NCI-H748 (cell line): Measurements from ENCODE around the gene MRPS11.
"Not testable (repeated sequence)": the region's sequence is repeated elsewhere in the genome, so short reads cannot be mapped to it uniquely, and the experiment has no call there.

Source experiments
- DNase-seq: peaks from one replicate; lab custom pipeline; 2025; ENCODE audit not compliant: unreplicated experiment; lab: John Stamatoyannopoulos, UW

Gene MRPS11

DNA sequence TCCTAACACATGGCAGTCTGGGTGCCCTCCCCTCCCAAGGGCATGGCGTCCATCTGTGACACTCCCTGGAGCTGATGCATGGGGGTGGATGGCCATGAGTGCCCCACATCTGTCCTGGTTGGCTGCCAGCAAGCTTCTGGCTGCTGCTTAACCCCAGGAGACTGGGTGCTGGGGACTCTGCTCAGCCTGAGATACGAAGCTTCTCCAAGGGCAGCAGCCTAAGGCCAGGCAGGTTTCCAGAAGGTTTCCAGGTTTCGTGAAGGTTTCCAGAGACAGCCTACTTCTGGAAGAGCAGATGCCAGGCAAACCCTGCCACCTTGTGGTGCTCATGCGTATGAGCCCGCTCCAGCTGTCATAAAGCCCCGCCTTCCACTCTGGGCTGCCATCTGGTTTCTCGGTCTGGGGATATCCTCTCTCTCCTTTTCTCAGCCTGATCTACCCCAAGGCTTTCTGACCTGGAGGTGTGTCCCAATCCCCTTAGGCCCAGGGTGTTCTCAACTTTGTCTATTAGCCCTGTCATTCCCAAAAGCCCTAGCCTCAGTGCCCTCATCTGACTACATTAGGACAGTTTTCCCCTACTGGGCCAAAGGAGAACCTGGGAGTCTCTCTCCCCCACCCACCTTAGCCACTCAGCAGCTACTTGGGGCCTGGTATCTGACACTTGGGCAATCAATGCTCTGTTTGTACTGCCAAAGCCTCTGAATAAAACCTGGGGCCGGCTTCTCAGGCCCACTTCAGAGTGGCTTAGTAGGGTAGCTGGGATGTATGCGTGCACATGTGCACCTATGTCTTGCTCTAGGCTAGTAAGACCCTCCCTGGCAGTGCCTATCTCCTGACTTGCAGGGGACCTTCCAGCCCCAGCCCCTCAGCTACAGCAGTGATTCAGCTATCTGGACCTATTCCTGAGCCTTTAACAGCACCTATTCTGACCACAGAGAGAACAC is 12.4 kb upstream of the MRPS11 start:
- peak; percentile 71 for DNase-seq

DNA sequence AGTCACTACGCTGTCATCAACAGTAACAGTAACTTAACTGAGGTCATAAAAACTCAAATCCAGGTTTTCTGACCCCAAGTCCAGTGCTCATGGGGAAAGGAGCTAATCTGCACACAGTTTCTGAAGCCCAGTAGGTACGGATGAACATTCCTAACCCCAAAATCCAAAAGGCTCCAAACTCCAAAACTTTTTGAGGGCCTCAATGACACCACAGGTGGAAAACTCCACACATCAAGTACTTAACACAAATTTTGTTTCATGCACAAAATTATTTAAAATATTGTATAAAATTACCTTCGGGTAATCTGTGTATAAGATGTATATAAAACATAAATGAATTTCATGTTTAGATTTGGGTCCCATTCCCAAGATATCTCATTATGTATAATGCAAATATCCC is 10.8 kb upstream of the MRPS11 start:
- no peak for DNase-seq

DNA sequence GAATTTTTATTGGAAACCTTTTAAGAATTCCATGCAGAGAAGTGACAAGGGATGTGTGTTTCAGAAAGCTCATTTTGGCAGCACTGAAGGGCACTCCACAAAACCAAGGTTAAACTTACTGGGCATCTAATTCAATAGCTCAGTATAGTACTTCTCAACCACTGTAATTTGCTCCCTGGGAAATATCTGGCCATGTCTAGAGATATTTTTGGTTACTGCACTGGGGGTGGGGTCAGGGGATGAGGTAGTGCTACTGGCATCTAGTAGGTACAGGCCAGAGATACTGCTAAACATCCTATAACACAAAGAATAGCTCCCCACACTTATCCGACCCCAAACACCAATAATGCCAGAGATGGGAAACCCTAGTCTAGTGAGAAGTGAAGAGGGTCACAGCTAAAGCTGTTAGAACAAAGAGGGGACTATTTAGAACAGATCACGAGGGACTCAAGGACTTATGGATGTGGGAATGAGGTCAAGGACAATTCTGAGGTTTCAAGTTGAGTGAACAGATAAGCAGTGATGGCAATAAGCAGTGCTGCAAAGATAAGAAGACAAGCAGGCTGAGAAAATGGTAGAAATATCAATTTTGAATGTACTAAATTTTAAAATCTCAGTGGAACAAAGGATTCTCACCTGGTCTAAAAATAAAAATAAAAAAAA is 3.5 kb upstream of the MRPS11 start:
- DNase-seq = no peak

DNA sequence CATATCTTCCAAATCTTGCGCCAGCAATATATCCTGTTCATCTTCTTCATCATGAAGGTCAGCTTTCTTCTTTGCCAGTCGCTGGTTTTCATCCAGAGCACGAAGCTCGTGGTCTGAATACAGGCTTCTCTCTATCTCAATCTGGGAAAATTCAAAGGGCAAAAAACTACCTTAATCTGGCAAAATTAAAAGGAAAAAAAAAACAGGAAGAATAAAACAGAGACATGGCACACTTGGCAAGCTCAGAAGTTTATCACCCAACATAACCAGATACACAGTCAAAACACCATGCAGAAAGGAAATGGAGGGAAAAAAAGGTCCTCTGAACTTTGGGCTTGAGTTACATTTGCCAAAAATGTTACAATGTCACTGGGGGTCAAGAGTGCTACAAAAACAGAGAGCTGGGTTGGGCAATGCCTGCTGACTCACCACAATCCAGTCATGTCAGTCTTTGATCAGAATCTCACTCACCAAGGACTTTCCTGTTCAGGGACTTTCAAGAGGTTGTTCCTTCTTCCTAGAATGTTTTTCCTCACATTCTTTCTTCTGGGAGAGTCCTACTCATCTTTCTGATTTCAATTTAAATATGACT is 1.8 kb upstream of the MRPS11 start:
- DNase-seq = no peak

DNA sequence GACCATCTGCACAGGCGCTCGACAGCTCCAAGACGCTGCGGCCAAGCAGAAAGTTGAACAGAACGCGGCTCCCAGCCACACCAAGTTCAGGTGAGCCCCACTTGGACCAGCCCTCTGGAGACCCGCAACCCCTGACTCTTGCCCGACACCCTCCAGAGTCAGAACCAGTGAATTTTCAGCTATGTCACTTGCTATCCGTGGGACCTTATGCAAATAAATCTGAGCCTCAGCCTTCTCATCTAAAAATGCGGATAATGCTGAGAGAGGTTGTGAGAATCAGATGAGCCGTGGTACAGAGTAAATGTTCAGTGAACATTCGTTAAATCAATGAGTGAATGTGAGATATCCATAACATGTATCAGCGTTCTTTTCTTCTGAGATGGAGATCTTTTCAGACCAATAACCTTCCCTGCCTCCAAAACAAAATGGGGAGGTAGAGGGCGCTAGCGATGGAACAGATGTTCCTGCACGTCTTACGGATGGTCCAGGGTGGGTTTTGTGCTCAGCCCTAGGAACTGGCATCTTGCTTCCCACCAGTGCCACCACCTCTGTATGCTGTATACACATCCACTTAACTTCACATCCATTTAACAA is 524 bp downstream of the MRPS11 start:
- DNase-seq = peak; percentile 29

- not testable (repeated sequence) for DNase-seq
Measured at GRCh38 chr15:88468721-88469120, 1.2 kb downstream of the MRPS11 start.

DNA sequence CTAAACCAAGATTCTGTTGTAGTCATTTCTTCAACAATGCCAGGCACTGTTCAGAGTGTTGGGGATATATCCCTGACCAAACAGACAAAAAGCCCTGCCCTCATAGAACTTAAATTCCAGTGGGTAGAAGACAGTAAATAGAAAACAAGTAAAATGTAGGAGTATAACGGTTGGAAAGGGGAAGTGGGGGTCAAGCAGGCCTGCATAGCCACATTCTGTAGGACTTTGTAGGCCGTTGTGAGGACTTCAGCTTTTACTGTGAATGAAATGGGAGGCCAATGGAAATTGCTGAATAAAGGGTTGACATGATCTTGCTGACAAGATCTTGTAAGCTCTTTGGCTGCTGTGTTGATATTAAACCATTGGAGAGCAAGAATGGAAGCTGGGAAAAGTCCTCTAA is 1.8 kb downstream of the MRPS11 start:
- DNase-seq = no peak

GRCh38 chr15:88470625-88471372 is 3.3 kb downstream of the MRPS11 start:
- DNase-seq = no peak

GRCh38 chr15:88472225-88472624 is 4.7 kb downstream of the MRPS11 start:
- DNase-seq = no peak

DNA sequence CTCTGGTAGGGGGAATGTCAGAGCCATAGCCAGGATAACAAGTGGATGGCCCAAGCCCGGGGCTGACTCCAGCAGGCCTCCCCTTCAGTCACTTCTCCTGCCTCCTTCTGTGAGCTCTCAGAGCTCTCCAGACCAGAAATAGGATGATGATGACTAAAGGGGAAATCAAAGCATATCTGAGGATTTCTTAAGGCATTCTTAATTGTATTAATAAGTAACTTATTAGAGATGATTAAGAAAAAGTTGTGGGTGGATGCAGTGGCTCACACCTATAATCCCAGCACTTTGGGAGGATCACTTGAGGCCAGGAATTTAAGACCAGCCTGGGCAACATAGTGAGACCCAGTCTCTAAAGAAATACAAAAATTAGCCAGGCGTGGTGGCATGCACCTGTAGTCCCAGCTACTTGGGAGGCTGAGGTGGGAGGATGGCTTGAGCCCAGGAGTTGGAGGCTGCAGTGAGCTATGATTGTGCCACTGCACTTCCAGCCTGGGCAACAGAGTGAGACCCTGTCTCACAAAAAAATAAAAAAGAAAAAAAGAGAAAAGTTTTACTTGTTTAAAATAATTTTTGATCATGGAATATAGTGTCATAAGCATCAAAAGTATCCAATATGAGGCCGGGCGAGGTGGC is 6.3 kb downstream of the MRPS11 start:
- DNase-seq = not testable (repeated sequence)

DNA sequence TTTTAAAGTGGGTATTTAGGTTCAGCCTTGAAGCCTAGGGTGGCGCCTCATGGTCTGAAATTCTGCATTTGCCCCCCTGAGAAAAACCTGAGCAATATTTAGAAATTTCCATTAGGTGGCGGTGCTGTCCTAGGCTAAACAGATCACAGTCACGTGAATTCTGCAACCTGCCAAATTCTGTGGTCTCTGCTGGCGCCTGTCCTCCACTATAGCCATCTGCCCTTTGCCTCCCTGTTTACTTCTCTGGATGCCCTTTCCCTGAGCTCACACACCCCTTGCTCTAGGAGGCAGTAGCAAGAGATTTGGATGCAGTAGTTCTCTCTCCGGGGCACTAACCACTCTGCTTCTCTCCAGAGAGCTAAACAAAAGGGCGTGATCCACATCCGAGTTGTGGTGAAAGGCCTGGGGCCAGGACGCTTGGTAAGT is 9.1 kb downstream of the MRPS11 start:
- DNase-seq = peak; percentile 42

GRCh38 chr15:88477126-88477525 is 9.6 kb downstream of the MRPS11 start:
- no peak for DNase-seq

DNA sequence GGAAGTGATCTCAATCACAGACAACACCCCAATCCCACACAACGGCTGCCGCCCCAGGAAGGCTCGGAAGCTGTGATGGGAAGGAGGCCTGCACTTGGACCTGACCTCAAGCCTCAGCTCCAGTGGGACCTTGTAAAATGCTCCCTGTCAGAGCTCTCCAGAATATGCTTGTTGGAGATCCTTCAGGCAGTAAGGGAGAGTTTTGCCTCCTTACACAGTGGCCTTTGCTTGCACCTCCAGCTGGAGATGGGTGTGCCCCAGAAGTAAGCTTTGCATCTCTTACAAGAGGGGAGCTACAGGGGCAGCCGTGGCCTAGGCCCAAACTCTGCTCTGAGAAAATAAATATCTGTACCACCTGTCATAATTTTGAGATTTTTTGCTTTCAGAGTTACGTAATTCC is 10.4 kb downstream of the MRPS11 start:
- no peak for DNase-seq

DNA sequence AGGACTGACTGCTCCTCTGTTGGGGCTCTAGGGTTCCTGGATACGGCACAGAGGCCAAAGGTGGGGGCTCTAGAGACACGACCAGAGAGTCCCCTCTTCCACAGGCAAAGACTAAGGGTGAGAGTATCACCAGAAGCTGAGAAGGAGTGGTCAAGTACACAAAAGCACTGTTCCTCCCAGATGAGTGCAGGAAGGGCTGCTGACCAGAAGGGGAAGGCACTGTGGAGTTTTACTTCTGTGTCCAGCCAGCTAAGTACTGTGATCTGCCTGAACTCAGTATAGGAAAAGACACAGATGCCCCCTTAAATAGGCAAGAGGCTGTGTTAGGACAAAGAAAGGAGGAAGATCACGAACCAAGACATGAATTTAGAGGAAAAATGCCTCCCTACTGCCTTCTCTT is 11.7 kb downstream of the MRPS11 start:
- DNase-seq = no peak

GRCh38 chr15:88480981-88481380 is 13.5 kb downstream of the MRPS11 start:
- no peak for DNase-seq

DNA sequence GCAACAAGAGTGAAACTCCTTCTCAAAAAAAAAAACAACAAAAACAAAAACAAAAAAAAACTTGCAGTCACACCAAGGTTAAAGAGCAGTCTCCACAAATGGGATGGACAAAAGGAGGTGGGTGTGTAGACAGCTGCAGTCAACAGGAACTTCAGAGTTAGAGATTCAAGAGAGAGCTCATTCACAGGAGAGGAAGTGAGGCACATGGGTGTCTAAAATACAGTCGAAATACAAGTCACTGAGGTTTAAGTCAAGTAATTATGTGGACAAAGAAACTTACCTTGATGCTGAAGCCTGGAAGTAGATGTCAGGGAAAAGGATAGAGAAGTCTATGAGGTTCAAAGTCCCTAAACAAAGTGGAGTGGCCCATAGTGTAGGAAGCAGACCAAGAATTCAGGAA is 14.8 kb downstream of the MRPS11 start:
- DNase-seq = no peak

GRCh38 chr15:88484682-88485331 is 17.3 kb downstream of the MRPS11 start:
- DNase-seq = peak; percentile 7

GRCh38 chr15:88487178-88487795 is 19.8 kb downstream of the MRPS11 start:
- DNase-seq = no peak

- no peak for DNase-seq
Measured at GRCh38 chr15:88487796-88488523, 20.5 kb downstream of the MRPS11 start.
